ENCODE results near the gene PKD1L1. TPM values are rescaled to one million over a fixed set of nuclear protein-coding genes. Genes with fewer than 3 reads are reported as not detected.

PKD1L1 gene
- total RNA-seq, 1 experiment from 2014 or later, result 0.07 TPM

Other genes starting within 250 kb of the PKD1L1 start
- gene HUS1, start 31.1 kb upstream of the PKD1L1 start, total RNA-seq (2021), result 31.1 to 33.4 TPM (median 32.7 TPM) in 3 replicates
- not detected in 3 replicates for gene SUN3, start 80.6 kb upstream of the PKD1L1 start, total RNA-seq (2021)
- gene C7orf57, start 87.1 kb upstream of the PKD1L1 start, total RNA-seq (2021), result 0.39 to 0.90 TPM (median 0.60 TPM) in 3 replicates
- 34.6 to 55.6 TPM (median 37.7 TPM) in 3 replicates for gene UPP1, start 140.8 kb upstream of the PKD1L1 start, total RNA-seq (2021)
- 0.02 to 0.05 TPM (median 0.04 TPM) in 3 replicates for gene ABCA13, start 223.0 kb upstream of the PKD1L1 start, total RNA-seq (2021)